Hematopoietic multipotent progenitor cell treated with erythropoietin and hydrocortisone succinate and interleukin-3 and kit ligand, for 6 days (in vitro differentiated cells): ENCODE measurements around the gene DMRT1.
"Not testable (repeated sequence)": the region's sequence is repeated elsewhere in the genome, so short reads cannot be mapped to it uniquely, and the experiment has no call there.

ENCODE experiments used
- DNase-seq: peaks from one replicate; pipeline ENCODE4 v3.0.0-alpha.2; 2015

Gene DMRT1

GRCh38 chr9:972501-973294, 131.2 kb downstream of the DMRT1 start:
- DNase-seq: peak; percentile 17

GRCh38 chr9:973295-973834, 131.9 kb downstream of the DMRT1 start:
- no peak for DNase-seq

- no peak for DNase-seq
Measured at GRCh38 chr9:974031-974995, 132.8 kb downstream of the DMRT1 start.

GRCh38 chr9:974996-975739, 133.7 kb downstream of the DMRT1 start:
- DNase-seq: no peak

- DNase-seq: no peak
Measured at GRCh38 chr9:975740-976257, 134.3 kb downstream of the DMRT1 start.

- DNase-seq: no peak
Measured at GRCh38 chr9:976258-976942, 134.9 kb downstream of the DMRT1 start, which contains the start of gene DMRT3. Gene DMRT3 (plus strand): TSS chr9:976655. CDS start chr9:977002, 347 bp downstream.

GRCh38 chr9:976943-977837, 135.7 kb downstream of the DMRT1 start:
- no peak for DNase-seq

- DNase-seq: no peak
Measured at GRCh38 chr9:977838-978830, 136.6 kb downstream of the DMRT1 start.

GRCh38 chr9:979983-980382, 138.5 kb downstream of the DMRT1 start:
- no peak for DNase-seq

GRCh38 chr9:980640-981039, 139.1 kb downstream of the DMRT1 start:
- DNase-seq: no peak

- DNase-seq: no peak
Measured at GRCh38 chr9:981491-981898, 140.0 kb downstream of the DMRT1 start.

- DNase-seq: no peak
Measured at GRCh38 chr9:982394-983230, 141.1 kb downstream of the DMRT1 start.

GRCh38 chr9:994005-994404, 152.5 kb downstream of the DMRT1 start:
- DNase-seq: no peak

- DNase-seq: no peak
Measured at GRCh38 chr9:995192-995591, 153.7 kb downstream of the DMRT1 start.

GRCh38 chr9:995781-996180, 154.3 kb downstream of the DMRT1 start:
- no peak for DNase-seq

- not testable (repeated sequence) for DNase-seq
Measured at GRCh38 chr9:998299-999110, 157.0 kb downstream of the DMRT1 start.

GRCh38 chr9:1001838-1002237, 160.3 kb downstream of the DMRT1 start:
- no peak for DNase-seq

- DNase-seq: no peak
Measured at GRCh38 chr9:1002678-1003077, 161.2 kb downstream of the DMRT1 start.
